SH-SY5Y (cell line): ENCODE measurements around the gene ESRP2.

Experiments used
- GATA2 ChIP-seq: IDR thresholded peaks from 2 replicates; pipeline ENCODE4 v1.6.1; 2011; ENCODE audit warnings: mild to moderate bottlenecking, low read depth, low read length
- GATA3 ChIP-seq: IDR thresholded peaks from 2 replicates; pipeline ENCODE4 v1.6.1; 2011; ENCODE audit warnings: low read depth, mild to moderate bottlenecking, low read length, moderate library complexity

DNA sequence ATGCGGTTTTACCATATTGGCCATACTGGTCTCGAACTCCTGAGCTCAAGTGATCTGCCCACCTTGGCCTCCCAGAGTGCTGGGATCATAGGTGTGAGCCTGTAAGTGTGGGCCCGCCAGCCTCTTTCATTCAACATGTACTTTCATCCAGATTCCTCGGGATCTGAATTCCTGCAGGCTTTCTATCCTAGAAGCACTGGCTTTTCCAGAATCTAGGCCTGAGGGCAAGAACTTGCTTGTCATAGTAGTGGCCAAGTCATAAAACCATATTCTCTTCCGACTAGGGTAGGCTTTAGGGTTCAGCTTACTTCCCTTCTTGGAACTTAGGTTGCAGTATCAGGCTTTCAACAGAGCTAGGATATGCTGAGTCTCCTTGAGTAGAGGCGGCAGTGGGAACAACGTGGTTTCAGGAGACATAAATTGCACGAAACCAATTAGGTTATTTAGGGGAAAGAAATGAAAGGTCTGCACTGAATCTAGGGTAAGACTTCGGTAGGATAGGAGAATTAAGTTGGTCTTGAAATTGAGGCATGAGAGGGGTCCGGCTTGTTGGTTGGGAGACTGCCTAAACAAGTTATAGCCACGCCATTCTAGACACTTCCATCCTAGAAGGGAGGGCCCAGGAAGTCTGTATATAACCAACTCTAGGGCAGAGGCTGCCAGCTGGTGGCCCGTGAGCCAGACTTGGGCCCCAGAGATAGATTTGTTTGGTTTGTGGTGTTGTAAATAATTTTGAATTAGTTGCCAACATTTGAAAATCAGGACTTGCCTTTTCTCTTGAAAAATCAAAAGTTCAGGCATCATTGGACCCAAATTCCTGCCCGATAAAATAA, 44.0 kb upstream of the ESRP2 start:
- TF ChIP-seq GATA2 (no peak), GATA3 (no peak)
